ENCODE data around the gene ODF4. TPM values are rescaled to one million over a fixed set of nuclear protein-coding genes. Genes with fewer than 3 reads are reported as not detected.

The ODF4 gene
- total RNA-seq, 1 experiment from 2014 or later = not detected

Other genes with a start within 250 kb of the ODF4 start
- gene ALOXE3, start 221.3 kb upstream of the ODF4 start, total RNA-seq (2022) = 13.1 and 14.1 TPM in 2 replicates
- gene HES7, start 215.7 kb upstream of the ODF4 start, total RNA-seq (2022) = 5.8 and 5.9 TPM in 2 replicates
- 165 and 190 TPM in 2 replicates for gene PER1, start 187.4 kb upstream of the ODF4 start, total RNA-seq (2022)
- gene VAMP2, start 176.9 kb upstream of the ODF4 start, total RNA-seq (2022) = 37.7 and 42.8 TPM in 2 replicates
- gene TMEM107, start 163.5 kb upstream of the ODF4 start, total RNA-seq (2022) = 7.6 and 8.4 TPM in 2 replicates
- gene BORCS6, start 149.7 kb upstream of the ODF4 start, total RNA-seq (2022) = 3.9 and 4.4 TPM in 2 replicates
- 11.7 and 33.6 TPM in 2 replicates for gene AURKB, start 129.3 kb upstream of the ODF4 start, total RNA-seq (2022)
- gene CTC1, start 91.8 kb upstream of the ODF4 start, total RNA-seq (2022) = 30.5 and 33.1 TPM in 2 replicates
- 54.4 and 66.2 TPM in 2 replicates for gene PFAS, start 90.6 kb upstream of the ODF4 start, total RNA-seq (2022)
- 38.6 and 41.8 TPM in 2 replicates for gene RANGRF, start 51.2 kb upstream of the ODF4 start, total RNA-seq (2022)
- 2.2 and 4.0 TPM in 2 replicates for gene SLC25A35, start 44.4 kb upstream of the ODF4 start, total RNA-seq (2022)
- gene ARHGEF15, start 29.6 kb upstream of the ODF4 start, total RNA-seq (2022) = not detected in 2 replicates
- gene RPL26, start 43.4 kb downstream of the ODF4 start, total RNA-seq (2022) = 3,179 and 3,524 TPM in 2 replicates
- gene RNF222, start 58.0 kb downstream of the ODF4 start, total RNA-seq (2022) = not detected in 2 replicates
- 95.3 and 112 TPM in 2 replicates for gene NDEL1, start 96.0 kb downstream of the ODF4 start, total RNA-seq (2022)

Data from MCF 10A (cell line).